GM12801 (cell line): ENCODE measurements around the gene HLTF.

Experiments used
- TF ChIP-seq, protein P1 (sequence below): IDR thresholded peaks from one replicate; pipeline ENCODE4 v1.5.1; 2011; ENCODE audit warnings: control low read depth; ENCODE audit not compliant: insufficient read length; ENCODE audit errors: extremely low read depth

HLTF gene

GRCh38 chr3:149058198-149058597, 28.1 kb downstream of the HLTF start:
- TF ChIP-seq, protein P1, sequence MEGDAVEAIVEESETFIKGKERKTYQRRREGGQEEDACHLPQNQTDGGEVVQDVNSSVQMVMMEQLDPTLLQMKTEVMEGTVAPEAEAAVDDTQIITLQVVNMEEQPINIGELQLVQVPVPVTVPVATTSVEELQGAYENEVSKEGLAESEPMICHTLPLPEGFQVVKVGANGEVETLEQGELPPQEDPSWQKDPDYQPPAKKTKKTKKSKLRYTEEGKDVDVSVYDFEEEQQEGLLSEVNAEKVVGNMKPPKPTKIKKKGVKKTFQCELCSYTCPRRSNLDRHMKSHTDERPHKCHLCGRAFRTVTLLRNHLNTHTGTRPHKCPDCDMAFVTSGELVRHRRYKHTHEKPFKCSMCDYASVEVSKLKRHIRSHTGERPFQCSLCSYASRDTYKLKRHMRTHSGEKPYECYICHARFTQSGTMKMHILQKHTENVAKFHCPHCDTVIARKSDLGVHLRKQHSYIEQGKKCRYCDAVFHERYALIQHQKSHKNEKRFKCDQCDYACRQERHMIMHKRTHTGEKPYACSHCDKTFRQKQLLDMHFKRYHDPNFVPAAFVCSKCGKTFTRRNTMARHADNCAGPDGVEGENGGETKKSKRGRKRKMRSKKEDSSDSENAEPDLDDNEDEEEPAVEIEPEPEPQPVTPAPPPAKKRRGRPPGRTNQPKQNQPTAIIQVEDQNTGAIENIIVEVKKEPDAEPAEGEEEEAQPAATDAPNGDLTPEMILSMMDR: no peak

GRCh38 chr3:149055575-149055974, 30.8 kb downstream of the HLTF start:
- TF ChIP-seq, protein P1: no peak

GRCh38 chr3:149044339-149045083, 41.8 kb downstream of the HLTF start:
- TF ChIP-seq, protein P1: no peak

DNA sequence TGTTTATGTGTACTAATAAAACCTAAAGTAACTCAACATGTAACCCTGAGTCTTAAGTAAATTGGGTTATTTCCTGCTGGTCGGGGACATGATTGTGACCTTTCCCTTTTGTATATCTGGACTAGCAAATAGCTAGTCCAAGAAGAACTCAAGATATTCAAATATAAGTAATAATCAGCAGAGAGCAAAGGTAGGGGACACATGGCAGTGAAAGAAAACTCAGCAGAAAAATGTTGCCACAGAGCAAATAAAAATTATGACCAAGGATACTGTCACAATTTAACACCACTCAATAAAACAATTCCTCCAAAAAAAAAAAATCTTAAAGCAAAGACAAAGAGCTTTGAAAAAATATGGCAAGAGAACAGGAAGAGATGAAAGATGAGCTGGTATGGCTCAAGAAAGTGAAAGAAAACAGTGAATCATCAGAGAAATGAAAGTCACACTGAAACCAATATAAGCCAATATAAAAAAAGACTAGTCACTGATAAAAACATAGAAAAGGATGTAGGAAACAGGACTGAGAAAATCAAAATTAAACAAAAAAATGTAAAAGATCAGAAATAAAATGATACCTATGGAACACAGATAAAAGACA, 43.4 kb downstream of the HLTF start:
- TF ChIP-seq, protein P1: no peak

GRCh38 chr3:149038322-149038721, 48.0 kb downstream of the HLTF start:
- TF ChIP-seq, protein P1: no peak

DNA sequence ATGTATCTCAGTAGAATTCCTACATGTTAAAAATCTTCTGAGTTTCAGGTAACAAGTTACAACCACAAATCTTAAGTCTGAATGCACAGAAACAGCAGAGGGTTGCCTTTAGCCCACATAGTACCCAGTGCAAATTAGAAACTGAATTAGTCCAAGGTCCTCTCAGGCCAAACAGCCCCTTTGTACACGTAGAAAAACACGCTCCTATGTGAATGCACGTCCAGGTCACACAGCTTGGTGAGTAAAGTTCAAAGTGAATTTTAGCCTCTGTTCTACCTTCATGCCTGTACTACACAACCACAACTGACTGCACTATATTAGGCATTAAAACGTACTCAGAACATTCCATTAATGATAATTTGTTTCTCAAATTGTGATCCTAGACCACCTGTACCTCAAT, 48.6 kb downstream of the HLTF start:
- TF ChIP-seq, protein P1: no peak

DNA sequence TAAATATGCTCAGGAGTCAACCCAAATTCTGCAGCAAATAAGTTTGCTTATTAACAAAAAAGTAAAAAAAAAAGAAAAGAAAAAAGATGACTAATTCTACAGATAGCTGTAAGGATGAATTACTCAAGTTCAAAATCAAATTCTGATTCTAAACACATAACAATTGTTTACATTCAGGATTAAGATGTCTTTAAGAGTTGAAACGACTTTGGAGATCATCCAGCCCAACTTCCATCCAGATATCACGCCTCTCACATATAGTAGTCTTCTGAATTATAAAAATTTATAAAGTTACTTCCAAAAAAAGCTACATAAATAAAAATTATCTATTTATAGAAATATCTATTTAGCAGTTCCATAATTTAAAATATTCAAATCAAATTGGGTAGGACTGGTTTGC, 55.2 kb downstream of the HLTF start:
- TF ChIP-seq, protein P1: no peak
